ENCODE data around the gene NUAK2. TPM values are rescaled to one million over a fixed set of nuclear protein-coding genes. Genes with fewer than 3 reads are reported as not detected.

The NUAK2 gene
- total RNA-seq, 2 experiments from 2014 or later: 5.3 to 9.1 TPM

GRCh38 chr1:205326812-205327466 lies 5.4 kb upstream of the NUAK2 start:
- ChIA-PET CTCF (ENCODE audit: unreplicated experiment) (interaction anchor here (0.7 to 4.0 kb wide), 3 partner anchors 52 to 56 kb away, joined by 3 to 60 read pairs (median 4); no protein-coding TSS in a partner anchor), POLR2A (interaction anchor here (1.0 to 15.8 kb wide), 3 partner anchors 42 to 54 kb away, joined by 4 to 162 read pairs (median 30); no protein-coding TSS in a partner anchor)
- BruUV-seq (replicated peaks): no TSS peak
- intact Hi-C loops (cut with micrococcal nuclease; ENCODE audit: unreplicated experiment): loop anchor here (5.0 kb wide), 1 partner anchor 205 kb away; the partner anchor contains the start of gene RBBP5
- Histone ChIP-seq H3K4me3 (ENCODE audit: low read depth, low read length, poor library complexity, severe bottlenecking) (no peak overlapping the region), H3K36me3 (ENCODE audit: insufficient read depth, low read length) (no peaks in the 10 kb centered on the region), H3K9me3 (ENCODE audit: low read length) (no peaks in the 10 kb centered on the region), H4K20me1 (ENCODE audit: insufficient read depth, low read length) (no peaks in the 10 kb centered on the region), H2AFZ (ENCODE audit: low read length) (no peak overlapping the region), H3K79me2 (ENCODE audit: insufficient read depth, low read depth, low read length) (no peaks in the 10 kb centered on the region), H3K4me1 (ENCODE audit: insufficient read depth, low read length, poor library complexity, severe bottlenecking) (peaks cover 14% of the 10 kb centered on the region), H3K4me2 (ENCODE audit: low read length) (no peak overlapping the region), H3K9me2 (ENCODE audit: insufficient read depth, low read length) (no peaks in the 10 kb centered on the region), H3K27ac (ENCODE audit: low read depth, low read length, poor library complexity, severe bottlenecking) (no peak overlapping the region)
- TF ChIP-seq EZH2phosphoT487 (IDR thresholded peaks at IDR 0.05; ENCODE audit: borderline replicate concordance, low read depth, low read length): no peak
- TF ChIP-seq, protein P1, sequence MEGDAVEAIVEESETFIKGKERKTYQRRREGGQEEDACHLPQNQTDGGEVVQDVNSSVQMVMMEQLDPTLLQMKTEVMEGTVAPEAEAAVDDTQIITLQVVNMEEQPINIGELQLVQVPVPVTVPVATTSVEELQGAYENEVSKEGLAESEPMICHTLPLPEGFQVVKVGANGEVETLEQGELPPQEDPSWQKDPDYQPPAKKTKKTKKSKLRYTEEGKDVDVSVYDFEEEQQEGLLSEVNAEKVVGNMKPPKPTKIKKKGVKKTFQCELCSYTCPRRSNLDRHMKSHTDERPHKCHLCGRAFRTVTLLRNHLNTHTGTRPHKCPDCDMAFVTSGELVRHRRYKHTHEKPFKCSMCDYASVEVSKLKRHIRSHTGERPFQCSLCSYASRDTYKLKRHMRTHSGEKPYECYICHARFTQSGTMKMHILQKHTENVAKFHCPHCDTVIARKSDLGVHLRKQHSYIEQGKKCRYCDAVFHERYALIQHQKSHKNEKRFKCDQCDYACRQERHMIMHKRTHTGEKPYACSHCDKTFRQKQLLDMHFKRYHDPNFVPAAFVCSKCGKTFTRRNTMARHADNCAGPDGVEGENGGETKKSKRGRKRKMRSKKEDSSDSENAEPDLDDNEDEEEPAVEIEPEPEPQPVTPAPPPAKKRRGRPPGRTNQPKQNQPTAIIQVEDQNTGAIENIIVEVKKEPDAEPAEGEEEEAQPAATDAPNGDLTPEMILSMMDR (conservative IDR thresholded peaks at IDR 0.05; ENCODE audit: low read length): no peak
- DNase-seq (ENCODE audit: low spot score): no peak

DNA sequence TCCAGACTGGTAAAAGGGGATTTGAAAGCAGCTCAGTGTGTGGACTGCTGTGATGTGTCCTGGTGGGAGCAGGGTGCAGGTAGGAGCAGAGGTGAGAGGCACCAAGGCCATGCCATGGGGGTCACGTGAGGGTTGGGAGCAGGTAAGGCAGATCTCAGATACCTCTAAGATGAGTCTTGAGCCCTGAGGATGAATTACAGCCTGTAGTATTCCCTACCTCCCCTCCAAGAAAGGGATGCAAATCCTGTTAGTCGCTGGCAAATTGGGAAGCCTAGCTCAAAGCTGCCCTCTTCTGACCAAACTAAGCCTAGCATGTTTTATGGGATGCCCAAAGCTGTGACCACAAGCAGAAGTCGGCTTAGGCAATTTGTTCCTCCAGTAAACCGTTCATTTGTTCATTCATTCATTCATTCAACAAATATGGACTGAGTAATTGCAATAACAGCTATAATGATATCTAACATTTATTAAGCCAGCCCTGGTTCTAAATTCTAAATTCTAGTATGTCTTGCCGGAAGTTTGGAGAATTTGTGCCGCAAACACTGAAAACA lies 3.9 kb upstream of the NUAK2 start:
- H3K9me2 ChIP-seq (ENCODE audit: insufficient read depth, low read length): no peaks in the 10 kb centered on the region
- no peaks in the 10 kb centered on the region for H4K20me1 ChIP-seq (ENCODE audit: insufficient read depth, low read length)
- peaks cover 21% of the 10 kb centered on the region for H3K4me1 ChIP-seq (ENCODE audit: insufficient read depth, low read length, poor library complexity, severe bottlenecking)
- peak; percentile 70 for DNase-seq (ENCODE audit: low spot score)
- H3K9me3 ChIP-seq (ENCODE audit: low read length): no peaks in the 10 kb centered on the region
- H3K4me3 ChIP-seq (ENCODE audit: low read depth, low read length, poor library complexity, severe bottlenecking): no peak overlapping the region
- CTCF ChIA-PET (ENCODE audit: unreplicated experiment): interaction anchor here (0.5 to 4.0 kb wide), 14 partner anchors 11 to 184 kb away, joined by 3 to 60 read pairs (median 5); no protein-coding TSS in a partner anchor
- peaks cover 6% of the 10 kb centered on the region; the same call in 1 of the 2 replicates for H3K79me2 ChIP-seq (ENCODE audit: insufficient read depth, low read depth, low read length)
- TF ChIP-seq EZH2phosphoT487 (IDR thresholded peaks at IDR 0.05; ENCODE audit: borderline replicate concordance, low read depth, low read length): no peak
- TF ChIP-seq, protein P1 (conservative IDR thresholded peaks at IDR 0.05; ENCODE audit: low read length): peak; percentile 82
- no TSS peak for BruUV-seq (replicated peaks)
- H2AFZ ChIP-seq (ENCODE audit: low read length): no peak overlapping the region
- H3K27ac ChIP-seq (ENCODE audit: low read depth, low read length, poor library complexity, severe bottlenecking): no peak overlapping the region
- POLR2A ChIA-PET: interaction anchor here (1.1 to 15.8 kb wide), 5 partner anchors 12 to 51 kb away, joined by 4 to 162 read pairs (median 5); no protein-coding TSS in a partner anchor
- intact Hi-C loops (cut with micrococcal nuclease; ENCODE audit: unreplicated experiment): loop anchor here (1.0 to 5.0 kb wide), 4 partner anchors 40 to 203 kb away; partner anchors contain the start of gene RBBP5
- no peaks in the 10 kb centered on the region for H3K36me3 ChIP-seq (ENCODE audit: insufficient read depth, low read length)
- peak overlapping the region; percentile 11; the same call in 1 of the 2 replicates for H3K4me2 ChIP-seq (ENCODE audit: low read length)

All from OCI-LY7 (cell line).